ENCODE measurements around the gene SFRP2.

SFRP2 gene

GRCh38 chr4:153792618-153793247, 3.9 kb upstream of the SFRP2 start:
- DNase-seq = no peak

DNA sequence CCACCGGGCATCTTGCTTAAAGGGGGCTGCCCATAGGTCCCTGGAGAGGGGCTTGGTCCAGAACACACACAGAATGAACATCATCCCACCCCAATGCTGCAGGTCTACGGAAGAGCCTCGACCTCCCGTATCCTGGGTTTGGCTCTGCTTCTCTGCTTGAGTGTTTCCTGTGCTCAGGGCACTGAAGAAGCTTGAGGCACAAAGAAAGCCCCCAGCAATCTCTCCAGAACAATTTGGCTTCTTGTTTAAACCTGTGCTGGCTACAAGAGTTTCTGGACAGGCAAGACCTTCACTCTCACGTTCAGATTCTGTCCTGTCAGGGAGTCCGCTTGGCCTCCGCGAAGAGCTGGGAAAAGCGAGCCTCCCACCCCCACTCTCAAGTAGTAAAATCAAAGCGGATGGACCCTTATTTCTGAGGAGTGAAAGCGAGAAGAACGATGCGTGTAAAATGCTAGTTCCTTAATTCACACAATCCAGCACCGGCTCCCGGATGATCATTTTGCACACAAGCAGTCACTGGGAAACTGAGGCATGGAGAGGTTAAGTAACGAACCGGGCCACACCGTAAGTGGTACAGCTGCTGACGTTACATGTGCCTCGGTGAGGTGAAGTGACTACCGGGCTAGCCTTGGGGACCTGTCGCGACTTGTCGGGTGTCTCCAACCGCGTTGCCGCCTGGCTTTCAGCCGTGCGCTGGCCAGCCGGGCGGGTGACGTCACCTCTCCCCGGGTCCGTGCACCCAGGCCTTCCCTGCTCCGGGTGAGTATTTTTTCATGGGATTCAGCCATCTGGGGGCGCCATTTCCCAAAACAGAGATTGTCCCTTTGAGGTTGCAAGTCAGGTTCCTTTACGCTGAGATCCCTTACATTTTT, 3.1 kb upstream of the SFRP2 start:
- no peak for DNase-seq

- no peak for DNase-seq
Observed at GRCh38 chr4:153790962-153791551, 2.2 kb upstream of the SFRP2 start.

- DNase-seq = no peak
Observed at GRCh38 chr4:153790500-153790865, 1.6 kb upstream of the SFRP2 start.

GRCh38 chr4:153789741-153790499, 1.0 kb upstream of the SFRP2 start:
- DNase-seq = no peak

- DNase-seq = no peak
Observed at GRCh38 chr4:153788051-153788412, 851 bp downstream of the SFRP2 start.

GRCh38 chr4:153787575-153787974, 1.3 kb downstream of the SFRP2 start:
- no peak for DNase-seq

- no peak for DNase-seq
Observed at GRCh38 chr4:153787061-153787560, 1.8 kb downstream of the SFRP2 start.

- DNase-seq = no peak
Observed at GRCh38 chr4:153785910-153786721, 2.8 kb downstream of the SFRP2 start.

DNA sequence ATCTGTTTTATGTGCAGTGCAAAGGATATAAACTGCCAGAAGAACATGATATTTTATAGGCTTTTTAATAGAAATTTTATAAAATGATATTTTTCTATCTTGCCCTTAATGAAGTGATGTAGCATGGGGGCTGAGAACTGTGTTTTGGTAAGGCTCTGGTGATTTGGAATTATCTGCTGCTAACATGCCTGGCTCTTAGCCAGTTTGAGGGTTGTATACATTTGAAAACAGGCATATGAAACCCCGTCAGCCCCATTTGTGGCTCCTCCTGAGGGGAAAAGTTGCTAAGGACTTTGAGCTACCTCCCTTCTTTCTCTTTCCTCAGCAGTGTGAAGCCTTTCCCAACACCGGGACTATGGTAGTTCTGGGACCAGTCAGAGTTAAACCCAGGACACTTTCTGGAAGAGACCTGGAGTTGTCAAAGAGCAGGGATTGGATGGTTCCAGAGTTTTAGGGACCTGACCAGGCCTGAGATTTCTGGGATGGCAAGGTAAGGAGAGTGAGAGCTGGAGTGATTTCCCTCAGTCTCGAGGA, 4.7 kb downstream of the SFRP2 start:
- DNase-seq = no peak

- DNase-seq = no peak
Observed at GRCh38 chr4:153782581-153782980, 6.3 kb downstream of the SFRP2 start.

DNA sequence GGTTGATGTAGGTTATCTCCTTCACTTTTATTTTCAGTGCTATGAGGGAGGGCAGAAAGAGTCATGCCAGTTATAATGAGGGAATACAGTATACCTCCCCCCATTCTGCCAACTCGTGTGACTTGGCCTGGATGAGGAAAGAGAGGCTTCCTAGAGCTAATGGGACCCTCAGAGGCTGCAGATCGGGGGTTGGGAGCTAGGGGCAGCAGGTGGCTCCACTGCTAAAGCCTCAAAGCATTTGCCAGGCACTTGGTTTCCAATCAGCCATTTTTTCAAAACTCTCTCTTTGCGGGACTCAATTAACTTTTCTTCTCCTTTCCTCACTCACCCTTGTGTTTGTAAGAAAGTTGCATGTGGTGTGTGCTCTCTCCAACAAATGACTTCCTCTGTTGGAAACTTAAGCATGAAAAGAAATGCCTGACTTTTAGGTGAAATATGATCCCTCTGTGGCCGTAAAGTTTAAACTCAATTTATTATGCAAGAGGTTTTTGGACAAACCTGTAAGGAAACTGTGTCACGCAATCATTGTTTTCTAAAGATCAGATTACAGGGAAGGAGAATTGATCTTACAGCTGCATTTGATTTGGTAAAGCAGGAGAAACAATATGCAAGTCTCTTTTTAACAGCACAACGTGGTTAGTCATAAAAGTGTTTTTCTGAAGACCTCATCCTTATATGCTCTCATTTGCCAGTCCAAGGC, 7.0 kb downstream of the SFRP2 start:
- no peak for DNase-seq

- no peak for DNase-seq
Observed at GRCh38 chr4:153781280-153781679, 7.6 kb downstream of the SFRP2 start.

DNA sequence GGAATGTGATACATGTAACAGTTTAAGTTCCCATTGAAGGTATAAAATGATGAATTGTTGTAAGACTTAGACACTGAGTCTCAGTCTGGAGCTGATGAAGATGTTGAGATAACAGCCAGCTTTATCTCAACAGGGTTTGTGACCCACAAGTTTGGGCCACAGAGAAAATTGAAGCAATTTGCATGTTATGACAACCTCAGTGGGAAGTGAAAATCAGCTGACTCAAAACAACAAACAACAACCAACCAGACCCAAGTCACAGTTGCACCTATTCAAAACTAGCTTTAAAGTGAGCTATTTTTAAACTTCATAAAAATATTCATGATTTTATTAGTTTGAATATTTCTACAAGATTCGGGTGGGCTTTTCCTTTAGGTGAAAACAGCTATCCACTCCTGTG, 8.0 kb downstream of the SFRP2 start:
- DNase-seq = no peak

- DNase-seq = no peak
Observed at GRCh38 chr4:153780221-153780620, 8.7 kb downstream of the SFRP2 start.

DNA sequence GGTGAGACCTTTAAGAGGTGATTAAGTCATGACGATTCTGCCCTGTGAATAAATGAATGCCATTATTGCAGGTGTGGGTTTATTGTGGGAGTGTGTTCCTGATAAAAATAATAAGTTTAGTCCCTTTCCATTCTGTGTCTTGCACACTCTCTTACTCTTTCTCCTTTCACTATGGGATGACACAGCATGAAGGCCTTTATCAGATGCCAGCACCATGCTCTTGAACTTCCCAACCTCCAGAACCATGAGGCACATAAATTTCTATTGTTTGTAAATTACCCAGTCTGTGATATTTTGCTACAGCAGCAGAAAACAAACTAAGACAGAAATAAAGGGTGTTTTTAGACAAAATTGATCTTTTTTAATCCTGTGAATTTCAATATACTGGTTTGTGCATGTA, 10.5 kb downstream of the SFRP2 start:
- no peak for DNase-seq

DNA sequence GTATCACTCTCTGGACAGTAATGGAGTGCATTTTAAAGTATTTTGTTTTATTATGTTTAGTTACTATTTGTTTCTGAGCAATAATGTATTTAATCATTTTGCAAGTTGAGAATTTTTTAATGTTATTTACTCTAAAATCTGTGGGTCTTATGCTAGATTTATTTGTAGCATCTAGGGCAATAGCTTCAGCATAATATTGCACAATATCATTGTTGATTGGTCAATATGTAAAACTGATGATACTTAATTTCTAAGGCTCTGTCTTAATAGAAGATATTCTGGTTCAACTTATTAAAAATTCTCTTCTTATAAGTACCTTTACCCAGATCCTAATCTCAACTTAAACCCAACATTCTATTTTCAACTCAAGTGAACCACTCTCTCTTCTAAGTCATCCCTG, 11.5 kb downstream of the SFRP2 start:
- DNase-seq = no peak

- no peak for DNase-seq
Observed at GRCh38 chr4:153776601-153777000, 12.3 kb downstream of the SFRP2 start.

DNA sequence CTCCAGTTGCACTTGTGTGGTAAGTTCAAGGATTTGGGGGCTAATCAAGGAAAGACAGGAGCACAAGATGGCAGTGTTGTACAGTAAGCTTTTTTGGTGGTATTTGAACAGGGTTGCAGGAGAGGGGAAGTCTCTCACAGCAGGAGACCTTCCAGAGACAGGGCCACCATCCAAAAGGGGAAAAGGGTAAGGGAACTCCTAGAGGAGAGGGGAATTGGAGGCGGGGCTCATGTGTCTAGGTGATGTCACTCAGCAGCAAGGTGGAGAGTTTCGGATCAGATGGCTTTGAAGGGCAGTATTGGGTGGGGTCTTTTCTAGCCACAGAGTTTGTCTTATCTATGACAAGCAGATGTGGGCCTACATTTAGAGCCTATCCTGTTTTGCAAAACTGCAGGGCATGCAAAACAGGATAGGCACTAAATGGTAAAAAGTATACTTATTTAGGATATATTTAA, 15.6 kb downstream of the SFRP2 start:
- DNase-seq = no peak

- DNase-seq = no peak
Observed at GRCh38 chr4:153771046-153771445, 17.8 kb downstream of the SFRP2 start.

- no peak for DNase-seq
Observed at GRCh38 chr4:153766758-153767157, 22.1 kb downstream of the SFRP2 start.
